GM12892 (cell line): ENCODE results near the gene NF1.

Source experiments
- POLR2A ChIP-seq: IDR thresholded peaks from 2 replicates; pipeline ENCODE4 v1.6.1; 2011; ENCODE audit warnings: low read depth, low read length, control low read depth
- POLR2AphosphoS5 ChIP-seq: IDR thresholded peaks from 2 replicates; pipeline ENCODE4 v1.6.1; 2011; ENCODE audit warnings: low read depth, low read length, control low read depth

DNA sequence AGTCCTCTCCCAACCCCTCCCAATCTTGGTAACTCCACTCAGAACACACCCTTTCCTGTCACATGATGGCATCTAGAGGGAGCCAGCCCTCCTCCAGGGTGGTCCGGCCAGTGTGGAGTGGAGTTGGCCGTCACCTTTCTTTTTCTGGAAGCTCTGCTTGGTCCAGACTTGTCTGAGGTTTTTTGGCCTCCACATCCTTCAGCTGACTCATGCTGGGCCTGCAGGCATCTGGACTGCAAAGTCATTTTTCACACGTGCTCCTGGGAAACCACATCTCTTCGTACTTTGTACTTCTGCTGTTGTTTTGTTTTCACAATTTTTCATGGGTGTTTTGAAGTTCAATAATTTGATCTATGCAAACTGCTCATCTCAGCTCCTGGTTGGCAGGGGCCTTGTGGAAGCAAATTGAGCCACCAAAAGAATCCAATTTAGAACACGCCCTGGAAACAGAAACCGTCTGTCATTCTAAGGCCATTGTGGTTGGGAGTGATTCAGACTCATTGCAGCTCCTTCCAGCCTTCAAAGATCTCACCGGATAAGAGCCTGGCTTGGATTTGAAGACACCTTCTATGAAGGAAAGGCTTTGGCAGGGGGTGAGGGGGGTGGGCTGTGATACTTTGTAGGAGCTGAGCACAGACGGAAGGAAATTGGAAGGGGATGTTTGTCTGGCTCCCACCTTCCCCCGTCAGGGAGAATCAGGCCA is 42.4 kb upstream of the NF1 start:
- TF ChIP-seq POLR2A (no peak), POLR2AphosphoS5 (no peak)
